Loucy (cell line): ENCODE results near the gene PARD3B.

Experiments
- CTCF ChIP-seq: fragments of 200-600 bp; sonication (generic); conservative IDR thresholded peaks from 2 replicates; pipeline ENCODE4 v1.5.1; 2014; ENCODE audit warnings: mild to moderate bottlenecking, antibody characterized with exemption, low read length
- EZH2phosphoT487 ChIP-seq: fragments of 200-600 bp; IDR thresholded peaks from 2 replicates; pipeline ENCODE4 v1.6.1; 2018; ENCODE audit warnings: antibody characterized with exemption, mild to moderate bottlenecking, moderate library complexity, borderline replicate concordance

DNA sequence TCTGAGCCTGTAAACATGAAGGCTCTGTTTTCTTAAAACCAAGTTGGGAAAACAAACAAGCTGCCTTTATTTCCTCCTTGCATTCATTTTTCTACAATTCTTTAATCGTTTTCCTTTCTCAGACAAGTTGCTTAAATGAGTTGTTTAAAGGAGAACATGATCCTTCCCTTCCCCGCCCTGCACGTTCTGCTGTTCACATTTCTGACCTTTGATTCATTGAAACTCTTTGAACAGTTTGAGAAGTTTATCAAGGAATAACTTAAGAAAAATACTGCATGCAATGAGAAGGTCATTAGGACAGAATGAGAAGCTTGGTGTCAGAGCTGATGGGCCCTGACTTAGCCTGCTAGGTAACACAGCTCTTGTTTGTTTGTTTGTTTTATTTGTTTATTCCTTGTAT is 181.6 kb downstream of the PARD3B start:
- TF ChIP-seq CTCF, result no peak
- no peak for TF ChIP-seq EZH2phosphoT487
